Common myeloid progenitor, CD34-positive (primary cell): ENCODE measurements around the gene NIM1K.

Experiments used
- CTCF ChIA-PET: fragments of 350-600 bp; sonication (Branson Sonifier 250); formaldehyde crosslinking; loops from one replicate; lab custom pipeline; 2021; ENCODE audit warnings: antibody characterized with exemption; lab: Charles Lee
- POLR2A ChIA-PET: fragments of 350-600 bp; sonication (Branson Sonifier 250); formaldehyde crosslinking; loops from one replicate; lab custom pipeline; 2021; ENCODE audit warnings: antibody characterized with exemption; lab: Charles Lee
- DNase-seq, 3 donors: peaks; one replicate each; pipeline versions ENCODE4 v3.0.0 to v3.0.0-alpha.2; 2013
- H3K27ac ChIP-seq, 2 experiments: 1 replicate in 1 of 2; 2 replicates in 1 of 2; pipeline ENCODE4 v1.7.0; 2013; ENCODE audit warnings: inconsistent platforms in 2 of 2, low read length in 2 of 2, mild to moderate bottlenecking in 2 of 2, low read depth in 1 of 2, moderate library complexity in 1 of 2; ENCODE audit not compliant: severe bottlenecking in 2 of 2, insufficient read depth in 1 of 2, poor library complexity in 1 of 2
- H3K27me3 ChIP-seq, 5 experiments: replicated peaks in 2 of 5; 1 replicate in 3 of 5; 2 replicates in 2 of 5; pipeline versions ENCODE4 v1.6.1 to v1.7.0; 2013; ENCODE audit warnings: low read length in 4 of 5, mild to moderate bottlenecking in 2 of 5, moderate library complexity in 2 of 5, inconsistent platforms in 1 of 5; ENCODE audit not compliant: insufficient read depth in 5 of 5, control insufficient read depth in 4 of 5
- H3K36me3 ChIP-seq, 4 experiments: 1 replicate in 2 of 4; 2 replicates in 2 of 4; pipeline versions ENCODE4 v1.6.1 to v1.7.0; 2013; ENCODE audit warnings: low read length in 3 of 4, control low read depth in 1 of 4, mild to moderate bottlenecking in 1 of 4; ENCODE audit not compliant: control insufficient read depth in 4 of 4, insufficient read depth in 4 of 4
- H3K4me1 ChIP-seq, 4 experiments: 1 replicate in 3 of 4; 2 replicates in 1 of 4; pipeline versions ENCODE4 v1.6.1 to v1.7.1; 2013; ENCODE audit warnings: low read length in 3 of 4, mild to moderate bottlenecking in 3 of 4, control low read depth in 1 of 4, inconsistent platforms in 1 of 4, moderate library complexity in 1 of 4; ENCODE audit not compliant: control insufficient read depth in 4 of 4, insufficient read depth in 4 of 4; ENCODE audit errors: control extremely low read depth in 1 of 4
- H3K4me3 ChIP-seq, 7 experiments: 1 replicate in 4 of 7; 2 replicates in 3 of 7; pipeline versions ENCODE4 v1.5.1 to v1.7.0; 2013; ENCODE audit warnings: mild to moderate bottlenecking in 7 of 7, low read length in 6 of 7, moderate library complexity in 6 of 7, inconsistent platforms in 2 of 7, low read depth in 2 of 7, control low read depth in 1 of 7; ENCODE audit not compliant: insufficient read depth in 4 of 7, control insufficient read depth in 1 of 7; ENCODE audit errors: extremely low read depth in 1 of 7
- H3K9me3 ChIP-seq, 5 experiments: 1 replicate in 4 of 5; 2 replicates in 1 of 5; pipeline versions ENCODE4 v1.6.1 to v1.7.1; 2013; ENCODE audit warnings: low read length in 4 of 5, mild to moderate bottlenecking in 2 of 5, inconsistent platforms in 1 of 5, low read depth in 1 of 5, moderate library complexity in 1 of 5; ENCODE audit not compliant: control insufficient read depth in 4 of 5, insufficient read depth in 2 of 5; ENCODE audit errors: control extremely low read depth in 1 of 5
- WGBS: methylation state at CpG from one replicate; pipeline ENCODE4 v1.1.5; 2013; ENCODE audit not compliant: insufficient coverage; 5-methylcytosine and 5-hydroxymethylcytosine counted together

Gene NIM1K

GRCh38 chr5:43298443-43298842, 106.4 kb downstream of the NIM1K start:
- peaks cover 18 to 89% (median 49%) of the 10 kb centered on the region in 4 experiments for H3K36me3 ChIP-seq
- ChIA-PET POLR2A (no interaction called here), CTCF (interaction anchor here (0.7 to 1.3 kb wide), 2 partner anchors 8 to 10 kb away, joined by 3 to 4 read pairs; no protein-coding TSS in a partner anchor)
- H3K4me1 ChIP-seq = peaks cover 0 to 9% (median 1%) of the 10 kb centered on the region in 4 experiments
- H3K27ac ChIP-seq = no peak overlapping the region
- no peaks in the 10 kb centered on the region for H3K27me3 ChIP-seq
- no peaks in the 10 kb centered on the region for H3K9me3 ChIP-seq
- 94% methylated on average over 5 of the region's 5 CpGs for WGBS
- DNase-seq = no peak
- H3K4me3 ChIP-seq = no peak overlapping the region

GRCh38 chr5:43300112-43300511, 108.1 kb downstream of the NIM1K start:
- WGBS = no CpG with 5 or more reads among the region's 1 CpG
- Histone ChIP-seq H3K27me3 (no peaks in the 10 kb centered on the region), H3K36me3 (peaks cover 15 to 89% (median 43%) of the 10 kb centered on the region in 4 experiments), H3K4me3 (no peak overlapping the region), H3K9me3 (no peaks in the 10 kb centered on the region), H3K27ac (no peak overlapping the region), H3K4me1 (peaks cover 0 to 18% (median 1%) of the 10 kb centered on the region in 4 experiments)
- ChIA-PET POLR2A (no interaction called here), CTCF (interaction anchor here (0.6 to 1.0 kb wide), 3 partner anchors 10 to 401 kb away, joined by 3 to 4 read pairs (median 3); partner anchors contain the start of gene HMGCS1)
- no peak for DNase-seq

DNA sequence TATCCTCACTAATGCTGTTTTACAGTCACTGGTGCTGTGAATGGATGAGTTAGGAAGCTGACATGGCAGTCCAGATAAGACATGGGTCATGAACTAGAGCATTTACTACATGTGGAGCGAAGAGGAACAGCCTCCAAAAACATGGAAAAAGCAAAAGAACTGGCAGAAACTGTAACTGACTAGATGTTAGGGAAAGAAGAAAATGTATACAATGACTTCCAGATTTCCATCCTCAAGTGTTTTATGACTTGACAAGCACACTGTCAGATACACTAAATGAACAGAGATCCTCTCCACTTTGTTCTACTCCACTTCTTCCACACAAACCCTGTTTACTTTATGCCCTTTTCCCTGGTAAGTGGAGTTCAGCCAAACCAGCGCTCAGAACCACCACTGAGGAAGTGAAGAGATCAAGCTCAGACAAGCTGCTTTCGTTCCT, 109.6 kb downstream of the NIM1K start:
- no peaks in the 10 kb centered on the region for H3K9me3 ChIP-seq
- H3K27ac ChIP-seq = no peak overlapping the region
- 59% methylated on average over 3 of the region's 3 CpGs for WGBS

DNA sequence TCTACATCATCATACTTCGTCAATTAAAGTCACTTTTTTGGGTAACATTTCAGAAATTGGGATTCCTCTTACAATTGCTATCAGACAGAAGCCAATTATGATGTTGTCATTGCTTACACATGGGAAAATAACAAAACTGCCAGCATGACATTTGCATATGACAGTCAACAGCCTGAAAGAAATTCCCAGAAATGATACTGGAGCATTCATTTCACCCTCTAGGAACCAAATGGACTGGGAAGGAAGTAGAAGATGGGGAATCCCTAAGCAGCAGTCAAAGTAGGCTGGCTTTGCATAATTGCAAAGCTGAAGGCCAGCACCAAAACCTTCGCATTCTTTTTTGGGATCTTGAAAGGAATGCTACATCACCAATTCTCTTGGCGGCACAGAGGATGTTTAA, 110.5 kb downstream of the NIM1K start:
- H3K27ac ChIP-seq = no peak overlapping the region
- ChIA-PET CTCF (interaction anchor here (1.0 to 2.6 kb wide), 5 partner anchors 8 to 14 kb away, joined by 3 to 10 read pairs (median 3); partner anchors contain the start of gene HMGCS1), POLR2A (no interaction called here)
- peaks cover 9 to 79% (median 24%) of the 10 kb centered on the region in 4 experiments for H3K36me3 ChIP-seq
- WGBS = 100% methylated on average over 2 of the region's 3 CpGs
- peaks cover 0 to 36% (median 1%) of the 10 kb centered on the region in 4 experiments for H3K4me1 ChIP-seq
- peak overlapping the region in 1 of 7 experiments; percentile 11 for H3K4me3 ChIP-seq
- no peaks in the 10 kb centered on the region for H3K27me3 ChIP-seq
- H3K9me3 ChIP-seq = no peaks in the 10 kb centered on the region
- no peak for DNase-seq

More for the DNA sequence above, 109.6 kb downstream of the NIM1K start:
- no peak for DNase-seq
- H3K4me1 ChIP-seq = peaks cover 0 to 28% (median 1%) of the 10 kb centered on the region in 4 experiments
- peaks cover 13 to 80% (median 33%) of the 10 kb centered on the region in 4 experiments for H3K36me3 ChIP-seq
- ChIA-PET CTCF (interaction anchor here (1.0 to 1.4 kb wide), 2 partner anchors 12 to 13 kb away, joined by 3 read pairs; partner anchors contain the start of gene HMGCS1), POLR2A (no interaction called here)
- no peaks in the 10 kb centered on the region for H3K27me3 ChIP-seq
- no peak overlapping the region for H3K4me3 ChIP-seq

- DNase-seq = no peak
- ChIA-PET CTCF (interaction anchor here (1.5 to 2.6 kb wide), 3 partner anchors 9 to 10 kb away, joined by 3 to 10 read pairs (median 5); partner anchors contain the start of gene HMGCS1), POLR2A (no interaction called here)
- Histone ChIP-seq H3K4me3 (no peak overlapping the region), H3K27ac (no peak overlapping the region), H3K27me3 (no peaks in the 10 kb centered on the region), H3K36me3 (peaks cover 6 to 80% (median 20%) of the 10 kb centered on the region in 4 experiments), H3K4me1 (peaks cover 0 to 43% (median 3%) of the 10 kb centered on the region in 4 experiments), H3K9me3 (no peaks in the 10 kb centered on the region)
- 97% methylated on average over 4 of the region's 4 CpGs for WGBS
Measured at GRCh38 chr5:43303242-43303641, 111.2 kb downstream of the NIM1K start.

DNA sequence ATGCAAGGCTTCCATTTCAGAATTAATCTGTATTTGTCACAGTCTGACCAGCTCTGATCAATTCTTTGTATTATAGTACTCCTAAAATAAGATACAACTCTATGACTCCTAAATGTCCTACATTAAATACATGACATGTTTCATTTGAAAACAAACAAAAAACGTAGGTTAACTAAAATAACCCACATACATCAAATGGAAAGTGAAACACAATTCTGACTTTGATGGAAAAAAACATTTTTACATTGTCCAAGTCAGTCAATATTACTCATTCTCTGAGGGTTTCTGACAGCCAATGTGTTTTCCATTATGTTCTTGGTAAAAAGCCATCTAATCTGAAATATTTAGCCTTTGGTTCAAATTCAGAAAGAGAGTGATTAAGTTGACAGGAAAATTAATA, 112.5 kb downstream of the NIM1K start:
- ChIA-PET POLR2A (no interaction called here), CTCF (interaction anchor here (0.8 to 2.6 kb wide), 6 partner anchors 10 to 396 kb away, joined by 3 to 10 read pairs (median 4); no protein-coding TSS in a partner anchor)
- H3K36me3 ChIP-seq = peaks cover 0 to 82% (median 17%) of the 10 kb centered on the region in 4 experiments
- H3K27me3 ChIP-seq = no peaks in the 10 kb centered on the region
- no peaks in the 10 kb centered on the region for H3K9me3 ChIP-seq
- WGBS = no CpG with 5 or more reads among the region's 1 CpG
- H3K4me3 ChIP-seq = peak overlapping the region in 1 of 7 experiments; percentile 8
- DNase-seq = peak in 1 of 3 donors; percentile 18
- H3K27ac ChIP-seq = no peak overlapping the region
- peaks cover 0 to 56% (median 8%) of the 10 kb centered on the region in 4 experiments for H3K4me1 ChIP-seq
